H54 (cell line): Measurements from ENCODE around the gene UNC79.
"Not testable (repeated sequence)": the region's sequence is repeated elsewhere in the genome, so short reads cannot be mapped to it uniquely, and the experiment has no call there.

Experiments
- DNase-seq: peaks from one replicate; pipeline ENCODE4 v3.0.0; 2011; ENCODE audit warnings: low spot score, mixed read lengths; ENCODE audit not compliant: insufficient read length
- FAIRE-seq: peaks from 3 replicates; lab custom pipeline; 2011; peaks lifted over from hg19 to GRCh38; lab: Jason Lieb, UNC
- POLR2A ChIP-seq: IDR thresholded peaks from 2 replicates; pipeline ENCODE4 v1.6.1; 2011; ENCODE audit warnings: low read depth, mild to moderate bottlenecking, low read length

UNC79 gene

DNA sequence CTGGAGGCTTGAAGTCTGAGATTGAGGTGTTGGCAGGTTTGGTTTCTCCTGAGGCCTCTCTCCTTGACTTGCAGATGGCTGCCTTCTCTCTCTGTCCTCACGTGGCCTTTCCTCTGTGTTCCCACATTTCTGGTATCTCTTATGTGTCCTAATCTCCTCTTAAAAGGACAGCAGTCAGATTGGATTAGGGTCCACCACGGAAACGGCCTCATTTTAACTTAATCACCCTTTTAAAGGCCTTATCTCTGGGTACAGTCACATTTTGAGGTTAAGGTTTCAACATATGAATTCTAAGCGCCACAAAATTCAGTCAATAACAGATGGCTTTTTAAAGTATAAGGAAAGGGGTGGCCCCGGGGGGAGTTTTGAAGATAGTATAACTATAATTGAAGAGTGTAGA lies 33.5 kb downstream of the UNC79 start:
- DNase-seq (no peak), FAIRE-seq (no peak)
- TF ChIP-seq POLR2A, result no peak

DNA sequence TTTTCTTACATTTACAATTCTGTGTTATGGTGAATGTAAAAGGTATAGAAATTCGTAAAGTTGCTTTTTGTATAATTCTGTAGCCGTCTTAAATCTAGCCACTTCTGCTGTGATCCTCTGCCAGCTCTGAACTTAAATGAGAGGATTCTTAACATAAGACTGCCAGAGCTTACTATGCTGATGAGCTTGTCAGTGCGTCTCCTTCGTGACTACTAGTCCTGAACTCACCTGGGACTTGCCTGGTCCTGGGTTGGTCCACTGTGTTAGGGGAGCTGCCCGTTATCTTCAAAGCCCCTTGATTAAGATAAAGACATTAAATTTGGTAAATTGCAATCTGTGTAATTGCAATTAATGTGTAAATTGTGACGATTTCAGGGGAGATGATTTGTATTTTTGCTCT lies 44.7 kb downstream of the UNC79 start:
- DNase-seq (no peak), FAIRE-seq (no peak)
- TF ChIP-seq POLR2A, result no peak

DNA sequence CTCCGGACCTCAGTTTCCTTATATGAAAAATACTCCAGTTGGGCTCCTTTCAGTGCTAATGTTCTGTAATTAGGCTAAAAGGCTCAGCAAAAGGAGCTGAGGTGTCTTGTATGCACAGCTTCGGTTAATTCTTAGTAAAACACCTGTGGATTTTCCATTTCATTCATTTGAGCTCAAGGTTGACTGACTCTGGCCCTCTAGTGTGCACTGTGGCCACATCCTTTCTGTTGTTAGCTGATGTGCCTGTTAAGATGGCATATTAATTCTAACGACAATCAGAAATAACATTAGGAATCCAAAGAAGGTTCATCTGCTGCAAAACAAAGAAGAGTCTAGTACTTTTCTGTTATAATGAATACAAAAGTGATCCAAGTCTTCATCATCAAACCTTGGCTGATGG lies 45.6 kb downstream of the UNC79 start:
- DNase-seq (no peak), FAIRE-seq (no peak)
- TF ChIP-seq POLR2A, result no peak

DNA sequence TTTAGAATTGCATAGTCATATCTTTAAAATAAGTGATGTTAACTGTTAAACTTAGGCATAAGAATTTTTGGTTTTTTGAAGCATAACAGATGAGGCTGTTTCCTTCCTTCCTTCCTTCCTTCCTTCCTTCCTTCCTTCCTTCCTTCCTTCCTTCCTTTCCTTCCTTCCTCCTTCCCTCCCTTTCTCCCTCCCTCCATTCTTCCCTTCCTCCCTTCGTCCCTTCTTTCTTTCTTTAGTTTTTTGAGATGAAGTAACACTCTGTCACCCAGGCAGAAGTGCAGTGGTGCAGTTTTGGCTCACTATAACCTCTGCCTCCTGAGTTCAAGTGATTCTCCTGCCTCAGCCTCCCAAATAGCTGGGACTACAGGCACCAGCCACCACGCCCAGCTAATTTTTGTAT lies 48.3 kb downstream of the UNC79 start:
- FAIRE-seq, DNase-seq: not testable (repeated sequence)

DNA sequence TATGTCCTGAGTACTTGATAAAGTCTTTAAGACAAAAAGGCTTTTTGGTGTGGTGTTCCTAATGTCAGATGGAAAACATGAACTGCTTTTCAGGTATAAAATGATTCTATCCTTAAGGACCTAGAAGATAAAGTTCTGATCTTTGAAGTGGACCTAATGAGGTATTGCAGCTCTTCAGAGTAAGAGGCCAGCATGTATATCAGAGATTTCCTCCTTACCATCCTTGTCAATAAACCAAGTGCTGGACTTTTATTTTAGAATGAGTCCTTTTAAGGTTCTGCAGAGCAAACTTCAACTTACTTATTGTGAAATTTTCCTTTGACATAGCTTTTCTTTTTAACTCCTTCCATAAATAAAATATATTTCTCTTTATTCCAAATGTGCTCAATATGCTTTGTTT lies 50.1 kb downstream of the UNC79 start:
- DNase-seq, result no peak
- FAIRE-seq, result no peak
- no peak for TF ChIP-seq POLR2A

DNA sequence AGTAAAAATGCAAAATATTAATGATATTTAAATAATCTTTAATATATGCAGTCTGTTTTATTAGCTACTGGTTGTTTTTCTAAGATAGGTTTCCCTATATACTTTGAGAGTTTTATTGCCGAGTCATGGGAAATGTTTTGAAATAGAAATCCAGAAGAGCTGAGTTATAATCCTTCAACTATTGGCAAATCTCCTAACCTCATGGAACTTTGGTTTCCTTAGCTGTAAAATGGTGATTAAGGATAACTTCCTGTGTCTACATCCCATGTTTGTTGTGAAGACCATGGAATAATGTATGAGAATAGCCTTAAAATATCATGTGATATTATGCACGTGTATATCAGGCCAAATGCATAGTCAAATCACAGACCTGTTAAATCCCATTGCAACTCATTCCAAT lies 51.0 kb downstream of the UNC79 start:
- DNase-seq, result no peak
- TF ChIP-seq POLR2A, result no peak
- no peak for FAIRE-seq

DNA sequence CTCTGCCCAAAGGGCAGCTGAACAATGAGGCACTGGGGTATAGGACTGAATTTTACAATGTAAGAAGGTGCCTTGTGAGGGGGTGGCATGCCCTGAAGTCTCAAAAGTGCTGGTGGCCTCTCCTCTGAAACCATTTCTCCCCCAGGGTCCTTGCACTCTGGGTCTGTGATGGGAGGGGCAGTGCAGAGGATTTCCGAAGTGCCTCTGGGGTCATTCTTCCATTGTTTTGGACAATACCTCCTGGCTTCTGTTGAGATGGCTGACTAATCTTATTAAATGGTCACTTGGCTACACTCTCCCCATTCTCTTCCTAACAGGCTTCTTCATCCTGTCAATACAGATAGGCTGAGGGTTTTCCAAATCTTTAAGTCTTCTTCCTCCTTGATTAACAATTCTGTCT lies 59.3 kb downstream of the UNC79 start:
- no peak for TF ChIP-seq POLR2A
- DNase-seq (no peak), FAIRE-seq (no peak)

DNA sequence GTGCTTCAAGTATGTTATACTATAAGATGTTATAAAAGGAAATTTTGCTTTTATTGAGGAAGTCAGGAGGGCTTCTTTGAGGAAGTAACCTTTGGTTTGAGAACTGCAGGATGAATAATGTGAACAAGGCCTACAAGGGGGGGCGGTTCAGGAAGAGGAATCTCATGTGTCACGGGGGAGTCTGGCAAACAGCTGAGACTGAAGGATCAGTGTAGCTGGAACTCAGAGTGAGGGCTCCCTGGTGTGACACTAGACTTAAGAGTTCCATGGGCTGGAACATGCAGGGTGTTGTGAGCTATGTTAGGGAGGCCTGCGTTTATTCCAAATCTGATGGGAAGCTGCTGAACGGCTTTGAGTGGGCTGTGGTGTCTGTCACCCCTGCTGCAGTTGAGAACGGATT lies 62.3 kb downstream of the UNC79 start:
- FAIRE-seq (no peak), DNase-seq (no peak)
- TF ChIP-seq POLR2A, result no peak

DNA sequence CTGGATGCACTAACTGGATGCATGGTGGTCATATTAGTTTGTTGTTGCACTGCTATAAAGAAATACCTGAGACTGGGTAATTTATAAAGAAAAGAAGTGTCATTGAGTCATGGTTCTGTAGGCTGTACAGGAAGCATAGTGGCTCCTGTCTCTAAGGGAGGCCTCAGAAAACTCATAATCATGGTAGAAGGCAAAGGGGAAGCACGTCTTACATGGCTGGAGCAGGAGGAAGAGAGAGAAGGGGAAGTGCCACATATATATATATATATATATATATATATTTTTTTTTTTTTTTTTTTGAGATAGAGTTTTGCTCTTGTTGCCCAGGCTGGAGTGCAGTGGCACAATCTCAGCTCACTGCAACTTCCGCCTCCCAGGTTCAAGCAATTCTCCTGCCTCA lies 62.9 kb downstream of the UNC79 start:
- not testable (repeated sequence) for DNase-seq, FAIRE-seq

DNA sequence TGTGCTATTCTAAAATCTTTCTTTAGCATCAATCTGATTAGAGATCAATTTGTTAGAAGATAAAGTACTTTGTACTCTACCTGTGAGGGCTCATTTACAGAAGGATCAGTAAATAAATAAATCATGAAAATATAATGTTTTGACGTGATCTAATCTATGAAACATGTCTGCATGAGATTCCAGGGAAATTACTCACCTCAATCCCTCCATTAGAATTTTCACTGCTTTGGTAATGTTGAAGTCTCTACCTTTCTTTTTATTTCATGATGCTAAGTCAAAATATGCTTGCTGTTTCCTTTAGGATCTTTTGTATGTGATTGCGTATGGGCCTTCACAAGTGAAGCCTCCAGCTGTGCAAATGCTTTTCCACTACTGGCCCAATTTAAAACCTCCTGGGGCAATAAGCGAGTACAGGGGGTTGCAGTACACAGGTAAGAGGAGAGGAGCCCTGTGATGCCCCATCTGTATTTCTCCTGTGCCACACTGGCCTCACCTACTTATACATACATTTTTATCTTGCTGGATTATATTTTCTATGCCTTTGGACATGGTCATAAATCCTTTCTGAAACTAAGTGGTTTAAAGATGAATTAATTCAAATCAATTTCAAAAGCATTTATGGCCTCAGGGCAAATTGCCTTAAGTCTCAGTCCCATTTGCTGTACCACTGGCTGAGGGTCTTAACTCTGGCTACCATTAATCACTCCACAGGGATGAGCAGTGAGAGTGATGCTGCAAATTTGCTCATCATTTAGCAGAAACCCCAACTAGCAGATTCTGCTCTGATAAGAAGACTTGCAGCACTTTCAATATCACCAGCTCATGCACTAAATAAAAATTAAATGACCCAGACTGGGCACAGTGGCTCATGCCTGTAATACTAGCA lies 66.4 kb downstream of the UNC79 start:
- FAIRE-seq, result no peak
- no peak for DNase-seq
- TF ChIP-seq POLR2A, result no peak

DNA sequence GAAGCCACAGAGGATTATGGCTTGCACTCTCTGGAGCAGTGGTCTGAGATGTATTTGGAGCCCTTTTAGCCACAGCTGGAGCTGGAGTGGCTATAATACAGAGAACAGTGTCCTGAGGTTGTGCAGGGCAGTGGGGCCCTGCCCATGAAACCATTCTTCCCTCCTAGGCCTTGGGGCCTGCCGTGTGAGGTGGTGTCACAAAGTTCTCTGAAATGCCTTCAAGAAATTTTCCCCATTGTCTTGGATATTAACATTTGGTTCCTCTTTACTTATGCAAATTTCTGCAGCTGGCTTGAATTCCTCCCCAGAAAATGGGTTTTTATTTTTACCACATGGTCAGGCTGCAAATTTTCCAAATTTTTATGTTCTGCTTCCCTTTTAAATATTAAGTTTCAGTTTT lies 79.3 kb downstream of the UNC79 start:
- no peak for TF ChIP-seq POLR2A
- DNase-seq, result no peak
- no peak for FAIRE-seq

DNA sequence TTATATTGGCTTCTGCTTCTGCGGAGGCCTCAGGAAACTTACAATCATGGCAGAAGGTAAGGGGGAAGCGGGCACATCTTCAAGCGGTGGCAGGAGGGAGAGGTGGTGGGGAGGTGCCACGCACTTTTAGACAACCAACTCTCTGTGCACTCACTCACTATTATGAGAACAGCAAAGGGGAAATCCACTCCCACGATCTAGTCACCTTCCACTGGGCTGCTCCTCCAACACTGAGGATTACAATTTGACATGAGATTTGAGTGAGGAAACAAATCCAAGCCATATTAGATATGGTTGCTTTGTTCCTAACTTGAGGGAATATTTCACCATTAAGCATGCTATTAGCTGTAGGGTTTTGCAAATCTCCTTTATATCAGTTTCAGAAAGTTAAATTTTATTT lies 80.3 kb downstream of the UNC79 start:
- no peak for TF ChIP-seq POLR2A
- DNase-seq (no peak), FAIRE-seq (no peak)

DNA sequence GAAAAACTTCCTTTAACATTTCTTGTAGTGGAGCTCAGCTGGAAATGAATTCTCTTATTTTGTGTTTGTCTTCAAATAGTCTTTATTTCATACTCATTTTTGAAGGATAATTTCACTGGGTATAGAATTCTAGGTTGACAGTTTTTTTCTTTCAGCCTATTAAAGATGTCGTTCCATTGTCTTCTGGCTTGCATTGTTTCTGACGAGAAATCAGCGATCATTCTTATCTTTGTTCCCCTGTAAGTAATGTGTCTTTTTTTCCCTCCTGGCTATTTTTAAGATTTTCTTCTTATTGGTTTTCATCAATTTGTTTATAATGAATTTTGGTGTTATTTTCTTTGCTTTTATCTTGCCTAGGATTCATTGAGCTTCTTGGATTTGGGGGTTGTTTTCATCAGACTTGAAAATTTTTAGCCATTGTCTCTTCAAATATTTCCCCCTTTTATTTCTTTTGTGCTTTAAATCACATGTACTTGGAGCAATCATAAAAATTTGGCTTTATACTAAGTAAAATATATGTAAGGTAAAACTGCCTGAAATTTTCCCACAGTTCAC lies 89.4 kb downstream of the UNC79 start:
- no peak for TF ChIP-seq POLR2A
- no peak for DNase-seq
- FAIRE-seq, result no peak

DNA sequence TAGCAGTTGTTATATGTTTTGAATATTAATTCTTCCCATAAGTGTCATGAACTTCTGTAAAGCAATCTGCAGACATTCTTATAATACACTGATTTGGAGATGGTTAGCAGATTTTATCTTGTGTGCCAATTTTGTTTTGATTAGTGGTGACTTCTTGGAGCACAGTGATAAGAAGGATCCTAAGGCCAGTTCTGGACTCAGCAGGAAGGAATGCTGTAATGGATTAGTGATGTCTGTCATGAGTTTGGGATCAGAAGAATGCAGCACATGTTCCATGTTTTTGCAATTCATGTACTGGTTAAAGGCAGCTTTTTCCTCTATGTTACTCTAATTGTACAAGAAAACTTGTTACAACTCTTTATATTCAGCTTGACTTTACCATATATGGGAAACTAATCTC lies 91.5 kb downstream of the UNC79 start:
- FAIRE-seq, result no peak

DNA sequence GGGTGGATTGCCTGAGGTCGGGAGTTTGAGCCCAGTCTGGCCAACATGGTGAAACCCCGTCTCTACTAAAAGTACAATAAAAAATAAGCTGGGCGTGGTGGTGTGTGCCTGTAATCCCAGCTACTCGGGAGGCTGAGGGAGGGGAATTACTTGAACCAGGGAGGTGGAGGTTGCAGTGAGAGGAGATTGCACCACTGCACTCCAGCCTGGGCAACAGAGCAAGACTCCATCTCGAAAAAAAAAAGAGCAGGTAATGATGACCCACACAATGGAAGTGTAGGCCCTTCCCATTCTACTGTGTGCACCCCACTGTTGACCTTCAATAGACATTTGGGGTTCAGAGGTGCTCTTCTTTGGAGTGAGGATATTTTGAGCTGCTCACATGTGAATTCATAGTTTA lies 94.5 kb downstream of the UNC79 start:
- not testable (repeated sequence) for FAIRE-seq, DNase-seq

More for the DNA sequence above, 91.5 kb downstream of the UNC79 start:
- DNase-seq, result no peak
- no peak for TF ChIP-seq POLR2A
